B cell (primary cell): ENCODE measurements around the gene ADIPOR1. TPM values are rescaled to one million over a fixed set of nuclear protein-coding genes. Genes with fewer than 3 reads are reported as not detected.

Experiments
- ATAC-seq: fragments of 200-7000 bp; cut with Tn5 transposase; one replicate; pipeline ENCODE4 v1.10.0; 2021; ENCODE audit warnings: low read depth, mild to moderate bottlenecking, moderate number of reproducible peaks, moderate library complexity
- CTCF ChIA-PET: fragments of 350-600 bp; sonication (Branson Sonifier 250); formaldehyde crosslinking; loops from one replicate; lab custom pipeline; 2021; ENCODE audit warnings: antibody characterized with exemption, inconsistent platforms; lab: Charles Lee
- POLR2A ChIA-PET: fragments of 350-600 bp; sonication (Branson Sonifier 250); formaldehyde crosslinking; loops from one replicate; lab custom pipeline; 2021; ENCODE audit warnings: antibody characterized with exemption; lab: Charles Lee
- DNase-seq: peaks from one replicate; pipeline ENCODE4 v3.0.0; 2013
- H2AFZ ChIP-seq: 2 replicates; pipeline ENCODE4 v1.6.1; 2012; ENCODE audit warnings: mild to moderate bottlenecking, low read depth, low read length; ENCODE audit not compliant: insufficient read depth, poor library complexity, severe bottlenecking
- H3K27ac ChIP-seq, 2 donors: 1 replicate in 1 of 2; 2 replicates in 1 of 2; pipeline ENCODE4 v1.5.1; 2012 to 2013; ENCODE audit warnings: low read length in 2 of 2, mild to moderate bottlenecking in 2 of 2, moderate library complexity in 1 of 2
- H3K27me3 ChIP-seq, 4 experiments: fragments of 200-600 bp in 1 of 4; sonication (generic) in 1 of 4; replicated peaks in 1 of 4; 1 replicate in 2 of 4; 2 replicates in 2 of 4; pipeline versions ENCODE4 v1.6.1 to v1.7.0; 2013 to 2016; ENCODE audit warnings: low read length in 3 of 4, mild to moderate bottlenecking in 2 of 4, mixed read lengths in 1 of 4, moderate library complexity in 1 of 4; ENCODE audit not compliant: insufficient read depth in 4 of 4, control insufficient read depth in 3 of 4; ENCODE audit errors: control extremely low read depth in 1 of 4
- H3K36me3 ChIP-seq, 2 experiments: replicated peaks in 1 of 2; 1 replicate in 1 of 2; 2 replicates in 1 of 2; pipeline versions ENCODE4 v1.6.1 to v1.7.1; 2013; ENCODE audit warnings: low read length in 1 of 2; ENCODE audit not compliant: insufficient read depth in 2 of 2, control insufficient read depth in 1 of 2; ENCODE audit errors: control extremely low read depth in 1 of 2, extremely low read depth in 1 of 2
- H3K4me1 ChIP-seq, 2 donors: fragments of 200-600 bp in 1 of 2; sonication (generic) in 1 of 2; 1 replicate in 1 of 2; 2 replicates in 1 of 2; pipeline versions ENCODE4 v1.5.1 to v1.6.1; 2013 to 2017; ENCODE audit warnings: low read length in 2 of 2; ENCODE audit not compliant: control insufficient read depth in 2 of 2, insufficient read depth in 2 of 2
- H3K4me2 ChIP-seq: replicated peaks from 2 replicates; pipeline ENCODE3; 2012; ENCODE audit warnings: mild to moderate bottlenecking, low read depth, low read length; ENCODE audit not compliant: poor library complexity, severe bottlenecking
- H3K4me3 ChIP-seq, 5 experiments: fragments of 200-600 bp in 1 of 5; sonication (generic) in 1 of 5; 1 replicate in 3 of 5; 2 replicates in 2 of 5; pipeline versions ENCODE4 v1.5.1 to v1.7.0; 2011 to 2016; ENCODE audit warnings: low read length in 4 of 5, mild to moderate bottlenecking in 4 of 5, low read depth in 2 of 5, control low read depth in 1 of 5, moderate library complexity in 1 of 5; ENCODE audit not compliant: insufficient read depth in 1 of 5; ENCODE audit errors: control extremely low read depth in 1 of 5, extremely low read depth in 1 of 5
- H3K79me2 ChIP-seq: fragments of 200-600 bp; sonication (generic); one replicate; pipeline ENCODE4 v1.6.0; 2016; ENCODE audit warnings: low read length; ENCODE audit not compliant: control insufficient read depth, insufficient read depth
- H3K9ac ChIP-seq: fragments of 200-600 bp; sonication (generic); 2 replicates; pipeline ENCODE4 v1.6.1; 2017; ENCODE audit warnings: mild to moderate bottlenecking, low read length, moderate library complexity
- H3K9me3 ChIP-seq, 3 donors: one replicate each; pipeline versions ENCODE4 v1.6.1 to v1.7.1; 2013; ENCODE audit warnings: low read length in 2 of 3; ENCODE audit not compliant: control insufficient read depth in 2 of 3, insufficient read depth in 1 of 3; ENCODE audit errors: control extremely low read depth in 1 of 3
- H4K20me1 ChIP-seq: 2 replicates; pipeline ENCODE4 v1.6.0; 2012; ENCODE audit warnings: mild to moderate bottlenecking, low read length; ENCODE audit not compliant: insufficient read depth, control insufficient read depth, poor library complexity, severe bottlenecking
- H3K27ac Mint-ChIP-seq: one replicate; pipeline ENCODE4 v1.8.0; 2021; ENCODE audit warnings: mixed read lengths
- H3K27me3 Mint-ChIP-seq: one replicate; pipeline ENCODE4 v1.8.0; 2021; ENCODE audit warnings: mixed read lengths
- H3K4me1 Mint-ChIP-seq: one replicate; pipeline ENCODE4 v1.8.0; 2021; ENCODE audit warnings: mixed read lengths
- H3K4me3 Mint-ChIP-seq: one replicate; pipeline ENCODE4 v1.8.0; 2021; ENCODE audit warnings: mixed read lengths
- H3K9me3 Mint-ChIP-seq: one replicate; pipeline ENCODE4 v1.8.0; 2022; ENCODE audit warnings: mixed read lengths; ENCODE audit not compliant: insufficient read depth
- CTCF ChIP-seq: fragments of 200-600 bp; IDR thresholded peaks from one replicate; pipeline ENCODE4 v1.8.0; 2022; ENCODE audit warnings: antibody characterized with exemption, mild to moderate bottlenecking
- EZH2 ChIP-seq: IDR thresholded peaks from 2 replicates; pipeline ENCODE4 v1.6.1; 2012; ENCODE audit warnings: borderline replicate concordance, low read depth, mild to moderate bottlenecking, moderate library complexity, low read length; ENCODE audit not compliant: insufficient read depth, poor library complexity, severe bottlenecking
- WGBS: methylation state at CpG from one replicate; pipeline ENCODE4 v1.1.5; 2013; ENCODE audit warnings: missing lambda C conversion rate; ENCODE audit not compliant: insufficient coverage; 5-methylcytosine and 5-hydroxymethylcytosine counted together
- intact Hi-C: fragments of 100-400 bp; cut with micrococcal nuclease; formaldehyde crosslinking; loops from one replicate; pipeline ENCODE4 v1.10.0; 2022
- polyA plus RNA-seq: library from polyadenylated mRNA; depleted of rRNA; stranded (reverse); fragments of >200 nt; gene quantifications from 2 replicates; pipeline ENCODE4 v1.2.3, GENCODE V29; 2012
- total RNA-seq, 2 donors: library from RNA; stranded (reverse); fragments of 120-200 nt in 1 of 2; gene quantifications; 1 replicate in 1 of 2; 2 replicates in 1 of 2; pipeline versions ENCODE4 v1.2.3 to v1.2.4, GENCODE V29; 2013 to 2022

Gene ADIPOR1
- total and polyA plus RNA-seq, 2 donors (not counting 1 experiment from before 2014, with no cell fraction given) = 44.2 to 49.5 TPM

DNA sequence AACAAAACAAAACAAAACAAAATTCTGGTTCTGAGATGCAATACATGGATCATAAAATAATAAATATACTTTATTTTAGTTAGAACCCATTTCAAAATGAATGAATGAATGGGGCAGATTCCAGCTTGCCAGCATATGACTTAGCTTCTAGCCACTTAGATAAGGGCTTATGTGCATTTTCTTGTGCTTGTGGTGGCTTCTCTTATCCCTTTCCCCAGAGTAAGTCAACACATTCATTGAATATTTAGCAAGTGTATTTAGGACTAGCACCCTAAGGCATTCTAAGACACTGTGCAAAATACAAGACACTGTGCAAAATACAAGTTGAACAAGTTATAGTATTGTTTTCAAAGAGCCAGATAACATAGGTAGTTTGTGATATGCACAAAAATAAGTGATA is 4.7 kb downstream of the ADIPOR1 start:
- Histone ChIP-seq H4K20me1 (peaks cover 75% of the 10 kb centered on the region), H3K4me2 (no peak overlapping the region), H3K79me2 (peaks cover 69% of the 10 kb centered on the region), H3K9me3 (no peaks in the 10 kb centered on the region), H3K36me3 (peaks cover 3 to 24% of the 10 kb centered on the region in 2 experiments), H3K4me3 (no peak overlapping the region), H2AFZ (no peak overlapping the region), H3K9ac (no peak overlapping the region), H3K27me3 (no peaks in the 10 kb centered on the region), H3K4me1 (peaks cover 25% of the 10 kb centered on the region in 2 donors), H3K27ac (no peak overlapping the region)
- Mint-ChIP-seq H3K27me3 (no peaks in the 10 kb centered on the region), H3K9me3 (no peaks in the 10 kb centered on the region), H3K27ac (no peak overlapping the region), H3K4me3 (no peak overlapping the region), H3K4me1 (peaks cover 46% of the 10 kb centered on the region)
- DNase-seq (no peak), ATAC-seq (no peak)
- ChIA-PET POLR2A (interaction anchor here (0.7 kb wide), 1 partner anchor 15 kb away, joined by 3 read pairs; no protein-coding TSS in a partner anchor), CTCF (interaction anchor here (1.1 to 1.2 kb wide), 3 partner anchors 38 to 46 kb away, joined by 3 read pairs; no protein-coding TSS in a partner anchor)
- TF ChIP-seq EZH2 = no peak
- no peak for TF ChIP-seq CTCF
- intact Hi-C loops = loop anchor here (10.0 kb wide), 1 partner anchor 841 kb away; the partner anchor contains the start of genes ZBED6 and ZC3H11A

DNA sequence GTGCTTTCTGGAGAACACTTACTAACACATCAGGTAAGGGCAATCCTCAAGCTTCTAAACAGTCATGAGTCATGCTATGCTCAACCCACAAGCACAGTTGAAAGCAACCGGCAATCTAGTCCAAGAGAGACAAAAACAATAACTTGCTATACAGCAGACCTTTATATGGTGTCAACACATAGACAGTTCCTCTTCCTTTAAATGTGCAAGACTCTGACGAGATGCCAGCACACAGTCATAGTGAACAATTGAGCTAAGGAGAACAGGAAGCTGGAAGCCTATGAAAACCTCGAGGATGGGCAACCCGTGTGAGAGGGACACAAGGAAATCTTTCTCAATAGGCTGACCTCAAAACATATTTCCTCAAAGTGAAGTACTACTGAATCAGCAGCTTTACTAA is 5.3 kb downstream of the ADIPOR1 start:
- no peak overlapping the region for H3K4me3 ChIP-seq
- POLR2A ChIA-PET = interaction anchor here (0.7 kb wide), 1 partner anchor 16 kb away, joined by 3 read pairs; no protein-coding TSS in a partner anchor
- H3K27ac ChIP-seq = no peak overlapping the region
- H3K27me3 ChIP-seq = no peaks in the 10 kb centered on the region
- no peak overlapping the region for H3K9ac ChIP-seq
- CTCF ChIA-PET = interaction anchor here (1.1 to 1.2 kb wide), 3 partner anchors 37 to 47 kb away, joined by 3 read pairs; no protein-coding TSS in a partner anchor
- no peak overlapping the region for H3K27ac Mint-ChIP-seq
- no peaks in the 10 kb centered on the region for H3K27me3 Mint-ChIP-seq
- intact Hi-C loops = loop anchor here (10.0 kb wide), 1 partner anchor 842 kb away; the partner anchor contains the start of genes ZBED6 and ZC3H11A
- no peak overlapping the region for H2AFZ ChIP-seq
- ATAC-seq (no peak), DNase-seq (no peak)
- TF ChIP-seq EZH2 (no peak), CTCF (no peak)
- H3K4me1 ChIP-seq = peaks cover 24 to 25% of the 10 kb centered on the region in 2 donors
- H3K9me3 Mint-ChIP-seq = no peaks in the 10 kb centered on the region
- peaks cover 44% of the 10 kb centered on the region for H3K4me1 Mint-ChIP-seq
- H3K4me2 ChIP-seq = no peak overlapping the region
- H3K36me3 ChIP-seq = peaks cover 4 to 30% of the 10 kb centered on the region in 2 experiments
- WGBS = no CpG with 5 or more reads among the region's 4 CpGs
- H3K79me2 ChIP-seq = peaks cover 66% of the 10 kb centered on the region
- H3K4me3 Mint-ChIP-seq = no peak overlapping the region
- H4K20me1 ChIP-seq = peaks cover 73% of the 10 kb centered on the region
- no peaks in the 10 kb centered on the region for H3K9me3 ChIP-seq
